Head of caudate nucleus (tissue), 42 donors: Measurements from ENCODE around the gene AFF2.

Source experiments
- DNase-seq, 42 donors: peaks; one replicate each; pipeline versions ENCODE4 v3.0.0 to v3.0.0-alpha.2; 2020 to 2021; ENCODE audit warnings: mixed read lengths in 7 of 42
- intact Hi-C: fragments of 100-400 bp; cut with DNase I; formaldehyde crosslinking; loops from one replicate; pipeline ENCODE4 v1.15.0; 2022

The AFF2 gene

DNA sequence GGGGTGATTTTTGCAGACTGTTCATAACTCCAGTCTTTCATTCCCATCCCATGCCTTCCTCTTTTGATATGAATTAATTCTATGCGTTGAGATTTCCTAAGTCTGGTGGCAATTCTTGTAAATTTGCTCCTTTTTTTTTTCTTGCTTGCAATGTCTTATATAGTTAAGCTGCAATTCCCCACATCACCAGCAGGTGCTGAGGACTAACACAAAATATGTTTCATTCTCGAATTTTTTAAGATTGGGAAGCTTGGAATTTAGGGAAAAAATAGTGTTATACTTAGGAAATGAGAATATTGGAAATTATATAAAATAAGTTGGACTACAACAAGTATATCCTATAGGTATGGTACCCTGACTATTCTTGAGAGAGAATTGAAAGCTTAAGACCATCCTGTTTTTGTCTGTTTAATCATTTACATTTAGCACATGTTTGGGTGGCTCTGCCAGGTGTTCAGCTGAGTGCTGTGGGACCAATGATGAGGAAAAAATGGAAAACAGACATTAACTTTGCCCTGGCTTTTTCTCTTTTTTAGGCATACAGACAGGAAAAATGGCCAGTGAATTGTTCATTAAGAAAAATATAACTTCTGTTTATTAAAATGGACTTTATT, 30.2 kb downstream of the AFF2 start:
- intact Hi-C loops: no loop called here
- DNase-seq: peak in 16 of 42 donors; percentile 3 to 47 (median 14)

DNA sequence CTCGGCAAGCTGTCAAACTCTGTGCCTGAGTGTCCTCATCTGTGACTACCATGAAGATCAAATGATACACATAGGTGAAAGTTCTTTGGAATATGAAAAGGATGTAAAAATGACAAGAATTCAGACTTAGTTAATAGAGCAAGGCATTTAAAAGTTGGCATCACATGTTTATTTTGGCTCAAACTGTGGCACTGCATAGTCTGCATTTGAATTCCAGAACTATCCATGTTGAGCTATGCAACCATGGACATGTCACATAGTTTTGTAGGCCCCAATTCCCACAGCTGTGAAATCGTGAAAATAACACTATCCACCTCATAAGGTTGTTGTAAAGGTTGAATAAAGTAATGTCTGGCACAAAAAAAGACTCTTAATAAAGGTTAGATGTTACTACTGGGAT, 33.9 kb downstream of the AFF2 start:
- DNase-seq: no peak
- intact Hi-C loops: no loop called here

DNA sequence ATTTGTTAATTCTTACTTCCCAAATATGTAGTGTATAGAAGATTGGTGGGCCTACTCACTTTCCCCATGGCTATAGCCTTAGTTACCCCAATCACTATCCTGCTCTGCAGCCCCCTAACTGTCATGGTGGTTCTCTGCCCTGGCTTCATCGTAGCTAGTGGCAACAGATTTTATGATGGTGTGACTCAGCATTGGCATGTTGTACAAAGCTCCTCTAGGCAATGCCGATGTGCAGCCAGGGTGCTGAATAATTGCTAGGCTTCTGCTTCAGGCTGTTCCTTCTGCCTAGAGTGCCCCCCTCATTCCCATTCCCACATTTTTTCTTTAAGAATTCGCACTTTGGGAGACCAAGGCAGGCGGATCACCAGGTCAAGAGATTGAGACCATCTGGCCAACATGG, 35.2 kb downstream of the AFF2 start:
- intact Hi-C loops: no loop called here

DNA sequence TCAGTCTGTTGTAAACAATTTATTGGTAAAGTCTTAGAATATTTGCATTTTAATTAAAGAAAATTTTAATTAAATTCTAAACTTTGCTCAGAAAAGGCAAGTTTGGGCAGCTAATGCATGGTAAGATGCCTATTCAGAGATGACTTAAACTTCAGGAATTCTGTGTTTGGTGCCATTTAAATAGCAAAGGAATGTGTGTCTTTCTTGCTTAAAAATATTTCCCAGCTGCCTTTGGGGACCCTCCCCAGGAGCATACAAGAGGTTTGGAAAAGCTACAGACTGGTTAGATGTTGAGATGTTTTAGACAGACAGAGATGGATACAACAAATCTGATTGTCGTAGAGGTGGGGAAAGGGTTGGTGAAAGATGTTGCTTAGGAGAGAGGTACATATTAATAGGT, 36.5 kb downstream of the AFF2 start:
- DNase-seq: no peak
- intact Hi-C loops: no loop called here

More for the DNA sequence above, 35.2 kb downstream of the AFF2 start:
- no peak for DNase-seq

DNA sequence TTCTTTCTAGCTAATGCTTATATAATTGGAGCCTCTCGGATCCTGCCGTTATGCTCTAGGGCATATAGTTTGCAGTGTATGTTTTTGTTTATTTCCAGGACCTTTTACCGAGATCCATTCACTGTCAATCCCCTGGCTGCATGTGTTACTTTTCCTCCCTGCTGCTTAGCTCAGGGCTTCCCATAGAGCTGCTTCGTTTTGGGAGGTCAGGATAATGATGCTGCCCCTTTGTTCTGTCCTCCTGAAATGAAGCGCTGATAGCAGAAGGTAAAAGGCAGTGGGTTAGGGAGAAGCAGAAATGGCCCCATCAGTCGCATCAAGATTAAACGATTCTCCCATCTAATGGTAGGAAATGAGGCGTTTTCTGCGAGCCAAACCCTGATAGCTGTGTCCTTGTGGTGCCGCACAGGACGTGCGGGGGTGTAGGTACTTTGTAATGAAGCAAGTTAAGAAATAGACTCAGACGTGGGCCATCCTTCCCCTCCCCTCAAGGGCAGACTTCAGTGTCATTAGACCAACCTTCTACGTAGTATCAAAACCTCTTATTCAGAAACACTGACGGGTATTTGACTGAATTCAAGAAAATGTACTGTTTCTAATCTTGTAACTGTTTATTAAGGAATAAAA, 37.3 kb downstream of the AFF2 start:
- no peak for DNase-seq
- intact Hi-C loops: no loop called here

DNA sequence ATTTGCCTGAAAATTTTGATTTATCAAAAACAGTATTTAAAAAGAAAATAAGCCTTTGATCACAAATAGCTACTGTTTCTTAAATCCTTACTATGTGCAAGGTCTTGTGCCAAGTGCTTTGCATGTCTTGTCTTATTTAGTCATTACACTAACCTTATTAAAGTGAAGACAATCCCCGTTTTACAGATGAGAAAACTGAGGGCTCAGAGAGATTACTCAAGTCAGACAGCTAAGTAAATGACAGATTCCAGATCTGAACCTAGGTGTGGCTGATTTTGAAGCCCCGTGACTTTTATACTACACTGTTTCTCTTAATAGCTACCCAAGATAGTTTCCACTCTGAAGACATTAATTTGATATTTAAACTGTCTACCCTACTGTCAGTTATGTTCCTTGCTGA, 38.2 kb downstream of the AFF2 start:
- no peak for DNase-seq
- intact Hi-C loops: no loop called here

DNA sequence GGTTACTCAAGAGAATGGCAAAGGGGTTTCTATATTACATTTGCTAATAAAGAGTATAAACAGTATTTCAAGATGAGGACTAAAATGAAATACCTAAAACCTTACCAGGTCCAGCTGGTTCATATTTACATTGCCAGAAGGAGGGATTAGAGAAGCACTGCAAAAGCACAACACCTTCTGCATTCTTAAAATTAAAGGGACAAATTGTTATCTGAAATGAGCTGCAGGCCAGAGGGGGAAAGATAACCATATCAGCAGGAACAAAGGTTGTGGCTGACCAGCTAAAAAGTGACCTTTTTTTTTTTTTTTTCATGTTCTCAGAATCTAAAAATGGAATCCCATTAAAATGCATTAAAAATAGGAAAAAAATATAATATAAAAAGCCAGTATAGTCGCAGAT, 39.7 kb downstream of the AFF2 start:
- DNase-seq: no peak
- intact Hi-C loops: no loop called here

DNA sequence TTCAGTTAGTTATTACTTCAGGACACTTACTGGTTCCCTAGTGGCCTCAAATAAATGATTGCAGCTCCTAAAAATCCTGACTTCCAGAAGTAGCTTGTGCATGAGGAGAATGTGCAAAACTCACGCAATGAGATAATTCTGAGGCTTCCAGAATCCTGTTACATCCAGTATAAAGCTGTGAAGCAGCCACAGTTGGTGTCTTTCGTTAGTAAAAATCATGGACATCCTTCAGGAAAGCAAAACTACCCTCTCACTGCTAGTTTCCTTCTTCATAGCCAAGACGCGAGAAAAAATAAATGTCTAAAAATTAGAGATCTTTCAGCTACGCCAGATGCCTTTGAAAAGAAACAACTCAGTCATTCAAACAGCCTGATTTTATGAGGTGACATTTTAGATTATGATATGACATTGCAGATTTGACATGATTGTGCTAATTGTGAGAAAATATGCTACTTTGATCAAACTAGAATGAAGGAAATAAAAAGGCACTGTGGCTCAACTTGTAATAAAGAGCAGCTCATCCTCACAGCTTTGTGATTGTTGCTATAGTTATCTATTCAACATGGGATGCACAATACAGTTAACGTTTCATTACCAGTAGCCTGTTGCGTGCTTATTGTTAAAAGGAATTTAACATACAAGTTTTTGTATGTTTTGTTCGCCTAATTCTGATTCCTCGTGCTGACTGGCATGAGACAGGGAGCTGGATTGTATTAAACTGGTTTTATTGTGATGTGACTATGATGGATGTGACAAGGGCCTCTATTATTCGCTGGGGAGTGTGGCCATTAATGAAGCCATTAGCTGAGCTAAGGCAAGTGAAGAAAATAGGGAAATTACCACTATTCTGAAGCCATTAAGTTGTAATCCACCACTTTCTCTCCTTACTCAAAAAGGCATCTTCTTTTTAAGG, 40.5 kb downstream of the AFF2 start:
- intact Hi-C loops: no loop called here
- no peak for DNase-seq

DNA sequence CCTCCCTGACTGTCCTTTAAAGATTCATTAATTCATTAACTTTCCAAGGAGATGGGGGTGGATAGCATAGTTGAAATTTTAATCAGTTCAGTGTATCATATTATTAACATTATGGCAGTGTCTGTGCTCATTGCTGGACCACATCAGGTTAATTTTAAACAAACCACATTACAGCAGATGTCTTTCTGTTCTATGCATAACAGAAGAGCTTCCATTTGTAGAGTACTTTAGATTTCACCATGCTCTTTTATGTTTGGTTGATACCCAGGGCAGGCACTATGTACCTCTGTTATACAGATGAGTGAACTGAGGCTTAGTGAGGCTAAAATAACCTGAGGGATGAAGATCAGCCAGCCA, 41.1 kb downstream of the AFF2 start:
- no peak for DNase-seq
- intact Hi-C loops: no loop called here

DNA sequence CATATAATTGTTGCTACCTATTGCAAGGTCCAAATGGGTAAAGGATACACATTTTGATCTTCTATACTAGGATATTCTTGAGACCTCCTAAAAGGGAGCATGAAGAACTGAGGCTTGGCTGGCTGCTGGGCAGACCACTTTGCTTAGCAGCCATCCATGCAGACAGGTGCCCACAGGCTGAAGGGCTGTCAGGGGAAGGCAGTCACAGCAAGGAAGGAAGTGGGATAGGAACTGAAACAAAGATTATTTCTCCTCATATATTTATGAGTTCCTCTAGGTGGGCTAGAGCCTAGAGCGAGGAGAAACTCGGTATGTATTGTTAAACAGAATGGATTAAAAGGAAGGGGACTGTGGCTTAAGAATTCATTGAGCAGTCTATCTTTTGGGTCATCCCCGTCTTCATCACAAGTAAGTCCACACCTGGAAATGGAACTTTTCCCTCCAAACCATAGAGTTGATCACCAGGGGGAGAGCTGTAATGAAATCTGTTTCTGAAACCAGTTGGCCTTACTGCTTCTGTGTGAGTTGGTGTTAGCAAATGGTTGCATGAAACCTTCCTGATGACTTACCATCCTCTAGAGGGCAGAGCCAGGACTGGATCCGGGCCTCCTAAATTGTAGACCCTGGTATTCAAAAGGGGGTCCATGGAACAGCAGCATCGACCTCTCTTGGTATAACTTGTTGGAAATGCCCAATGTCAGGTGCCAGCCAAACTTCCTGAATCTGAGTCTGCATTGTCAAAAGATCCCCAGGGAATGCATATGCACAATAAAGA, 42.3 kb downstream of the AFF2 start:
- intact Hi-C loops: no loop called here
- DNase-seq: no peak

DNA sequence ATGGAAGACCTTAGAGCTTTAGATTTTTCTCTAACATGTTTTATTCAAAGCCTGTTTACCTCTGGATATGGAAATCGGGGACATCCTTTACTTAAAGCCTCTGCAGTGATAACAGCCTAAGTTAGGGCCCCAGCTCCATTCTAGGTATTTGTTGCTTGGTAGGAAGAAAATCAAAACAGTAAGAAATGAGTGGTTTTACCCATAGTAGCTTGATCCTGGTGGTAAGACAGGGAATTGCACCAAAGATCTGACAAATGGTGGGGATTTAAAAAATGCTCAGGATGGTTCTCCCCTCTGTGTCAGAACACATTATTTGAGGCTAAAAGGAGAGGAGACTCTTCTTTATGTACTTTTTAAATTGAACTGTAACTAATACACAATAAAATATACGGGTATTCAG, 52.4 kb downstream of the AFF2 start:
- DNase-seq: no peak
- intact Hi-C loops: no loop called here

DNA sequence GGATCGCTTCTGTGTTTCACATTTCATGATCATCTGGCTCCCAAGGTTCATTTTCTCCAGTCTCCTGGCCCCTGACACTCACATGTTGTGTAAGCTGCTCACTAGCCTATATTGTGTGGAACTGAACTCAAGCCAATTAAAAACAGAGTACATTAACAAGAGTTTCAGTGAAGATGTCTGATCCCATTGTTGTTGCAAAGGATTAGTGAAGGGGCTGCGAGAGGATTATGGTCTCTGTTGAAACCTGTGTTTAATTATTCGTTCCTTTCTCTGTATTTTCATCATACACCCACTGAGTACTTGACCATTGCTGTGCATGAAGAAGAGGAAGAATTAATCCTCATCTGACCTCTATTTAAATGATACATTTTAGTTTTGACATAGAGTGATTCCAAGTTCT, 54.7 kb downstream of the AFF2 start:
- no peak for DNase-seq
- intact Hi-C loops: no loop called here

DNA sequence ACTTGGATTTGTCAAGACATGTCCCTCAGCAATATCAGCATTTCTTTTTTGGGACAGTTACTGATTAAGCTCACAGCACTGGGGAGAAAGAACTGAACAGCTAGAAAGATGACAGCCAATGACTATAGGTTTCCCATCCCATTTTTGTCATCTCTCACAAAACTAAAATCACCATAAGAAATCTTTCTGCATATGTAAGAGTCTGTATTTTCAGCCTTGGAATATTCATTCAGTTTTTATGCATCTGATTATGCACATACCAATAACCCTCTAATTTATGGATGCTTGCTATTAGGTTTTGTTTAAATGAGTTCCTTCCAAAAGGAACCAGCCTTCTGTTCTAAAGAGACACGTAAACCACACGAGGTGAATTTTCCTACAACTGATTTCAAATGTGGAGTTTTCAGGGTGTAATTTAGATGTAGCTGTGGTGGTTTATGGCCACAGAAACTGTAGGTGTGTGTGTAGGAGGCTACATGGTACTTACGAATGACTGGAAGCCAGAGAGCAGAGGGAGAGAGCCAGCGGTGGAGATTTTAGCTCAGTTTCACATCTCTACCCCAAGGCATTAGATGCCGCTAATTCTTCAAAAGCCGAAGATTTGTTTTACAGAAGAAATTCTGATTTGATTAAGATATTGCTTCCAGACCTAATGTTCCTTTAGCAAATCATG, 55.3 kb downstream of the AFF2 start:
- intact Hi-C loops: no loop called here
- no peak for DNase-seq

DNA sequence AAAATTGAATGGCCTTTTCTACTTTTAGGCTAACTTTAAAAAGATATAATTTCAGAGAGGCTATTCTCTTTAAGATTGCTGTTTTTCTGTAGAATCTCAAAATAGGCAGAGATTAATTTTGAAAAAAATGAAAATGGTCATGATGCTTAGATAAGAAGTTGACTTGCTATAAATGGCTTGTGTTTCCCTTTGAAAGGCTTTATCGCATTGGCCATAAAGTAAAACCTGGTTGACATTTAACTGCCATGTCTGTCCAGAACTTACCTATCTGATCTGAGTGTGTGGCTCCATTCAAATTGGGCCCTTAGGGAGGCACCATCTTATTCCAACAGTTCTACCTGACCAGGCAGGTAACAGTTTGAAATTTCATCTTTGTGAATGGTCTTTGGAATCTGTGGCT, 56.1 kb downstream of the AFF2 start:
- intact Hi-C loops: no loop called here
- DNase-seq: no peak

DNA sequence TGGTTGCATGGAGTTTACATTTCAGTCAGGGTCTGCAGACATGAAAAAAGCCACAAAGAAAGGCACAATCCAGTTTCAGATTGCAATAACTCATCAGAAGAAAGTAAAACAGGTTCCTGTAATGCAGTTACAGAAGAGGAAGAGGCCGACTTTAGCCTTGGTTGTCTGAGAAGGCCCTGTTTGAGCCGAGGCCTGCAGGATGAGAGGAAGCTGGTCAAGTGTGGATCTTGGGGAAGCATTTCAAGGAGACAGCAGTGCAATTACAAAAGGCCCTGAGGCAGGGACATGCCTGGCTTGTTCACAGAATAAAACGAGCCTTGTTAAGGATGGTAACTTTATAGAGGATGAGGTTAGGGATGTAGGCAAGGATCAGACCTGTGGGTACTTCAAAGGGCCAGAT, 62.4 kb downstream of the AFF2 start:
- intact Hi-C loops: no loop called here
- no peak for DNase-seq

DNA sequence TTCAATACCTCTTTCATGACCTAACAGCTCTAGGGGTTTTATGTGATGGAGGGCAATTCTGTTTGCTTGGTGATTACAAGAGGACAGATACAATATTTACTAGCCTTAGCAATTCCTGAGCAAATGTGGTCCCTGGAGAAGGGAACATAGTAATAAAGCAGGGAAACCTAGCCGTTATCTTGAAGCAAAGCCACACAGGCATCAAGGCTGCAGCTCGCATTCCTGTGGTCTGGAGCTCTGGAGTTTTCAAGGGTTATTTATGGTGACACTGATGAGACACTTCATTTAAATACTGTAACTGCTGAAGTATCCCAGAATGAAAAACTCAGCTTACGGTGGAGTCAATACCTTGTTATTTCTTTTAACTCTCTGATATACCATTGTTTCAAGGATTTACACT, 66.8 kb downstream of the AFF2 start:
- DNase-seq: no peak
- intact Hi-C loops: no loop called here

DNA sequence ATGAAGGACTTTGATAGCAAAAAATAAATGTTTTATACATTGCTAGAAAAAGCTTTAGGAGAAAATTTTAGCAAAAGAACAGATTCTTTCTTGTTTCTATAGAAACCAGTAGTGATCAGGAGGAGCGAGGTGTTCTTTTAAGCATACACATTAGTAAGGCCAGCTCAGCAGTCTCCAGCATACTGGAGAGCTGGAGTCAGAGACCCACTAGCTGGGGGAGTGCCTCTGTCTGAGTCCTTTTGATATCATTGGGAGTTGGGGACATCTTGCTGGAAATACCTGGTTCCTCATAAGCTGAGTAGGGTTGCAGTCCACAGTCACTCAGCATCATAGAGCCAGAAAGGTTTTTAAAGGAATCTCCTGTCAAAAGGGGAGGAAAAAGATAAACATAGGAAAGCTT, 67.4 kb downstream of the AFF2 start:
- no peak for DNase-seq
- intact Hi-C loops: no loop called here

DNA sequence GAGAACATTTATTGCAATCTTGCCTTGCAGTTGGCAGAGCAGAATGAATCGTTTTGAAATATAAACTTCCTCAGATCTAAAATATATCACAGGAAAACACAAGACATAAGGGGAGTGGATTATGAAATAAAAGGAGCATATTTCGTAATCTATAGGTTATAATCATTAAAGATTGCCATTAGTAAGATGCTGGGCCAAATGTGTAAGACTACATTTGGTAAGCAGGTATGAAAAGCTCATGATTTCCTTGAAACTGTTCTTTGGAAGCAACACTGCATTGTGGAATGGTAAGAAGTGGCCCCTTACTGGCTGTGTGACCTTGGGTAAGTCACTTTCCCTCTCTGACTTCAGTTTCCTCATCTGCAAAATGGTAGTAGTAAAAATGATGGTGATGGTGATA, 68.3 kb downstream of the AFF2 start:
- DNase-seq: no peak
- intact Hi-C loops: no loop called here

DNA sequence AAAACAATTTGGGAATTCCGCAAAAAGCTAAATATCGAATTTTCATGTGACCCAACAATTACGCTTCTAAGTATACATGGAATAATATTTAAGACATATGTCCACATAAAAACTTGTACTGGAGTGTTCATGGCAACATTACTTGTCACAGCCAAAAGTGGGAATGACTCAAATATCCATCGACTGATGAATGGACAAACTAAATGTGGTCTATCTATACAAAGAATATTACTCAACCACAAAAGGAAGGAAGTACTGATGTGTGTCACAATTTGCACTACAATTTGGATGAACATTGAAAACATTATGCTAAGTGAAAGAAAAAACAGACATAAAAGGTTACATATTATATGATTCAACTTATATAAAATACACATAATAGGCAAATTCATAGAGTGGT, 71.9 kb downstream of the AFF2 start:
- no peak for DNase-seq
- intact Hi-C loops: no loop called here
